ENCODE data around the gene TAOK1.

- no peak for TF ChIP-seq CTCF (IDR thresholded peaks at IDR 0.05)
- TF ChIP-seq MAX (CRISPR knock-in tag; IDR thresholded peaks at IDR 0.05), result no peak
Measured at GRCh38 chr17:29358416-29358815, 31.7 kb upstream of the TAOK1 start.
